ENCODE data around the gene RAD18.

DNA sequence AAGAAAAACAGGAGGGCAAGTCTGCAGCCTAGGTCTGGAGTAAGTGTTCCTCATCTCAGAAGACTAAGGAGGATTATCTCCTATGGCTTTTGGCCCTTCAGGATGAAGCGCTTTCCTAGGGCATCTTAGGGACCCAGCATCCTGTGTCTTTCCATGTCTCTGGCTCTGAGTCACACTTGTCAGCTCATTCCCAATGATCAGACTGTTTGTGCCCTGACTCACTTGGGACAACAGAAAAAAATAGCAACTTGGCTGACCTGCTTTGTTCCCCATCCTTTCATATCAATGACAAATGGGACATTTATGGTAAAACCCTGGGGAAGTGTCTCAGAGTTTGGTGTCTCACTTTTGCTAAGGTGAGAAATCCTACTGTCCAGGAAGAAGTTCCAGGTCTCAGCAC, 117.6 kb downstream of the RAD18 start:
- TF ChIP-seq EZH2 (IDR thresholded peaks at IDR 0.05; ENCODE audit: insufficient read depth, low read length), result no peak
- no peak for TF ChIP-seq CTCF (IDR thresholded peaks at IDR 0.05; ENCODE audit: insufficient read depth, low read depth, low read length)

Data from astrocyte (in vitro differentiated cells and primary cell).